ENCODE results near the gene ACSM5. TPM values are rescaled to one million over a fixed set of nuclear protein-coding genes. Genes with fewer than 3 reads are reported as not detected.
"Not testable (repeated sequence)": the region's sequence is repeated elsewhere in the genome, so short reads cannot be mapped to it uniquely, and the experiment has no call there.

Gene ACSM5
- total and polyA plus RNA-seq, 2 donors (not counting 1 experiment from before 2014, with no cell fraction given) = not detected

DNA sequence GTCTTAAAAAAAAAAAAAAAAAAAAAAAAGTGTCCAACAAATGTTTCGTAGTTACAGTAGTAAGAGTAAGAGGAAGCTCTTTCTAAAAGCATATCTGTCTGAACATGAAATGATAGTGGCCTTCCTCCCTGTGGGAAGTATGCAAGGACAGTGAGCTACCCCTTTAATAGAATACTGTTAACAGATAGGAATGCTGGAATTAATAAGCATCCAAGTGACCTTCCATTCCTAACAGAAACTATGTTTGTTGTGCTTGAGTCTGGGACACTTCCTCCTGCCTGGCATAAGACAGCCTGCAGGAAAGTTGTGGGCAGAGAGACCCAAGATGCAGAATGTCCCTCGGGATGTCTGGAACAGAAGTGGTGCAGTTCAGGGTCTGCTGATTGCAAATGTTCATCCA, 29.6 kb downstream of the ACSM5 start:
- H3K4me2 ChIP-seq (replicated peaks; ENCODE audit: low read depth, low read length, poor library complexity, severe bottlenecking); H2AFZ ChIP-seq (ENCODE audit: insufficient read depth, low read depth, low read length, poor library complexity, severe bottlenecking); H3K9ac ChIP-seq (ENCODE audit: low read length); H3K4me3 ChIP-seq (ENCODE audit: control extremely low read depth in 1 of 5, extremely low read depth in 1 of 5, insufficient read depth in 1 of 5, low read depth in 2 of 5, low read length in 4 of 5); ATAC-seq (ENCODE audit: low read depth); H3K27me3 Mint-ChIP-seq; DNase-seq; H3K9me3 ChIP-seq (ENCODE audit: control extremely low read depth in 1 of 3, control insufficient read depth in 2 of 3, insufficient read depth in 1 of 3, low read length in 2 of 3); POLR2A ChIA-PET; H3K27ac ChIP-seq (ENCODE audit: low read length in 2 of 2); H3K4me1 ChIP-seq (ENCODE audit: control insufficient read depth in 2 of 2, insufficient read depth in 2 of 2, low read length in 2 of 2); H3K4me3 Mint-ChIP-seq; H3K27ac Mint-ChIP-seq; H3K4me1 Mint-ChIP-seq; H4K20me1 ChIP-seq (ENCODE audit: control insufficient read depth, insufficient read depth, low read length, poor library complexity, severe bottlenecking); H3K27me3 ChIP-seq (replicated peaks in 1 of 4; ENCODE audit: control extremely low read depth in 1 of 4, control insufficient read depth in 3 of 4, insufficient read depth in 4 of 4, low read length in 3 of 4); H3K9me3 Mint-ChIP-seq (ENCODE audit: insufficient read depth); intact Hi-C loops (cut with micrococcal nuclease); H3K36me3 ChIP-seq (replicated peaks in 1 of 2; ENCODE audit: control extremely low read depth in 1 of 2, control insufficient read depth in 1 of 2, extremely low read depth in 1 of 2, insufficient read depth in 2 of 2, low read length in 1 of 2); H3K79me2 ChIP-seq (ENCODE audit: control insufficient read depth, insufficient read depth, low read length): not testable (repeated sequence)
- no CpG with 5 or more reads among the region's 2 CpGs for WGBS (ENCODE audit: insufficient coverage)
- CTCF ChIA-PET = interaction anchor here (0.7 kb wide), 1 partner anchor 1778 kb away, joined by 4 read pairs; no protein-coding TSS in a partner anchor

DNA sequence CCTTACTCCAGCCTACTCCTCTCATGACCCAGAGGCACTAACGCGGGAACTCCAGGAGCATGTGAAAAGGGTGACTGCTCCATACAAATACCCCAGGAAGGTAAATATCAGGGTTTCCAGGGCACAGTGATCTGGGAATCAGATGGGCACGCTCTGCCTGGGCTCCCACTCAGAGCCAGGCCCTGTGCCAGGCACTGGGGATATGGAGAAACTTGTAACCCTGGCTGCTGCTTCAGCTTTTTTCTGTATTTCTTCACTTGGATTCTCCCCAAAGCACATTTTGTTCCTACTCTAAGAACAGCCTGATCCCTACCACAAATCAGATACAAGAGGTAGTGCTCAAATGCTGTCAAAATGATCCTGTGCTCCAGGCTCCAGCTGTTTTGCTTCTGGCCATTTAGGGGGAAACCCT, 30.5 kb downstream of the ACSM5 start:
- no CpG with 5 or more reads among the region's 3 CpGs for WGBS (ENCODE audit: insufficient coverage)
- H3K4me3 Mint-ChIP-seq; intact Hi-C loops (cut with micrococcal nuclease): not testable (repeated sequence)

DNA sequence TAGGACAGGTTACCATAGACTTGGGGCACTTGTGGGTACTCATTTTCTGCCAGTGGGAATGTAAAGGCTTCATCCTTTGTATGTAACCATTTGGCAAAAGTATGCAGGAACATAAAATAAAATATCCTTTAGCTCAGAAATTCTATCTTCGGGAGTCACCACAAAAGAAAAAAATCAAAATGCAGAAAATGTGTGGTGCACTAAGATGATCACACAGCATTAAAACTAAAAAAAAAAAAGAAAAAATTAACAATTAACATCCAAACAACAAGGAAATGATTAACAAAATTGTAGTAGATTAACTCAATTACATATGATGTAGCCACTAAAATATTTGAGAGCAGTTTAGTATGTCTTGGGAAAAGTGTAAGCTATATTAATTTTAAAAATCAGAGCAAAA, 31.4 kb downstream of the ACSM5 start:
- DNase-seq; H3K4me2 ChIP-seq (replicated peaks; ENCODE audit: low read depth, low read length, poor library complexity, severe bottlenecking); H3K27ac ChIP-seq (ENCODE audit: low read length in 2 of 2); H3K4me1 Mint-ChIP-seq; H3K4me3 Mint-ChIP-seq; H3K9ac ChIP-seq (ENCODE audit: low read length); H3K27me3 Mint-ChIP-seq; ATAC-seq (ENCODE audit: low read depth); H3K9me3 ChIP-seq (ENCODE audit: control extremely low read depth in 1 of 3, control insufficient read depth in 2 of 3, insufficient read depth in 1 of 3, low read length in 2 of 3); H2AFZ ChIP-seq (ENCODE audit: insufficient read depth, low read depth, low read length, poor library complexity, severe bottlenecking); H3K27me3 ChIP-seq (replicated peaks in 1 of 4; ENCODE audit: control extremely low read depth in 1 of 4, control insufficient read depth in 3 of 4, insufficient read depth in 4 of 4, low read length in 3 of 4); H3K27ac Mint-ChIP-seq; H3K9me3 Mint-ChIP-seq (ENCODE audit: insufficient read depth); H3K79me2 ChIP-seq (ENCODE audit: control insufficient read depth, insufficient read depth, low read length); POLR2A ChIA-PET; H3K4me1 ChIP-seq (ENCODE audit: control insufficient read depth in 2 of 2, insufficient read depth in 2 of 2, low read length in 2 of 2); H3K36me3 ChIP-seq (replicated peaks in 1 of 2; ENCODE audit: control extremely low read depth in 1 of 2, control insufficient read depth in 1 of 2, extremely low read depth in 1 of 2, insufficient read depth in 2 of 2, low read length in 1 of 2); CTCF ChIA-PET; intact Hi-C loops (cut with micrococcal nuclease); H3K4me3 ChIP-seq (ENCODE audit: control extremely low read depth in 1 of 5, extremely low read depth in 1 of 5, insufficient read depth in 1 of 5, low read depth in 2 of 5, low read length in 4 of 5); H4K20me1 ChIP-seq (ENCODE audit: control insufficient read depth, insufficient read depth, low read length, poor library complexity, severe bottlenecking): not testable (repeated sequence)
- no CpG with 5 or more reads among the region's 1 CpG for WGBS (ENCODE audit: insufficient coverage)

More for the DNA sequence above, 30.5 kb downstream of the ACSM5 start:
- H3K79me2 ChIP-seq (ENCODE audit: control insufficient read depth, insufficient read depth, low read length); POLR2A ChIA-PET; H3K4me1 Mint-ChIP-seq; H2AFZ ChIP-seq (ENCODE audit: insufficient read depth, low read depth, low read length, poor library complexity, severe bottlenecking); H3K9me3 ChIP-seq (ENCODE audit: control extremely low read depth in 1 of 3, control insufficient read depth in 2 of 3, insufficient read depth in 1 of 3, low read length in 2 of 3); DNase-seq; CTCF ChIA-PET; H3K27ac ChIP-seq (ENCODE audit: low read length in 2 of 2); H3K9me3 Mint-ChIP-seq (ENCODE audit: insufficient read depth); H3K27me3 Mint-ChIP-seq; H3K27me3 ChIP-seq (replicated peaks in 1 of 4; ENCODE audit: control extremely low read depth in 1 of 4, control insufficient read depth in 3 of 4, insufficient read depth in 4 of 4, low read length in 3 of 4); H3K4me1 ChIP-seq (ENCODE audit: control insufficient read depth in 2 of 2, insufficient read depth in 2 of 2, low read length in 2 of 2); H3K4me2 ChIP-seq (replicated peaks; ENCODE audit: low read depth, low read length, poor library complexity, severe bottlenecking); H3K9ac ChIP-seq (ENCODE audit: low read length); H3K36me3 ChIP-seq (replicated peaks in 1 of 2; ENCODE audit: control extremely low read depth in 1 of 2, control insufficient read depth in 1 of 2, extremely low read depth in 1 of 2, insufficient read depth in 2 of 2, low read length in 1 of 2); H3K27ac Mint-ChIP-seq; ATAC-seq (ENCODE audit: low read depth); H4K20me1 ChIP-seq (ENCODE audit: control insufficient read depth, insufficient read depth, low read length, poor library complexity, severe bottlenecking); H3K4me3 ChIP-seq (ENCODE audit: control extremely low read depth in 1 of 5, extremely low read depth in 1 of 5, insufficient read depth in 1 of 5, low read depth in 2 of 5, low read length in 4 of 5): not testable (repeated sequence)

Data from B cell (primary cell).